GM12878 (cell line): ENCODE results near the gene HS3ST5. TPM values are rescaled to one million over a fixed set of nuclear protein-coding genes. Genes with fewer than 3 reads are reported as not detected.

Source experiments
- ATAC-seq: fragments of 200-7000 bp; cut with Tn5 transposase; 3 replicates; pipeline ENCODE4 v1.9.1; 2020; ENCODE audit warnings: mild to moderate bottlenecking, moderate library complexity
- BruUV-seq: library from RNA; stranded (reverse); fragments of 400-500 nt; replicated peaks from 2 replicates; lab custom pipeline; 2021; lab: Mats Ljungman, UMichigan
- CTCF ChIA-PET: fragments of 300-600 bp; sonication (Branson Sonifier 250); formaldehyde crosslinking; extraction: SDS; loops from one replicate; lab custom pipeline; 2021; ENCODE audit warnings: inconsistent platforms; lab: Yijun Ruan, JAX
- POLR2A ChIA-PET: fragments of 350-600 bp; formaldehyde crosslinking; extraction: SDS; loops from one replicate; lab custom pipeline; 2021; ENCODE audit warnings: inconsistent platforms; lab: Charles Lee
- RAD21 ChIA-PET: fragments of 300-600 bp; sonication (Branson Sonifier 250); formaldehyde crosslinking; loops from one replicate; lab custom pipeline; 2023; ENCODE audit warnings: antibody characterized with exemption; ENCODE audit not compliant: unreplicated experiment; lab: Charles Lee
- SMC1A ChIA-PET: fragments of 300-600 bp; sonication (Branson Sonifier 250); formaldehyde crosslinking; loops from one replicate; lab custom pipeline; 2023; ENCODE audit not compliant: unreplicated experiment, uncharacterized antibody; lab: Charles Lee
- DNase-seq: peaks from one replicate; pipeline ENCODE4 v3.0.0-alpha.2; 2011; ENCODE audit warnings: low read depth, low spot score
- FAIRE-seq: peaks from 3 replicates; lab custom pipeline; 2011; peaks lifted over from hg19 to GRCh38; lab: Jason Lieb, UNC
- H2AFZ ChIP-seq: 2 replicates; pipeline ENCODE4 v1.6.0; 2011; ENCODE audit warnings: low read depth, low read length, control low read depth; ENCODE audit not compliant: control insufficient read depth
- H3K27ac ChIP-seq: 2 replicates; pipeline ENCODE4 v1.5.1; 2011; ENCODE audit warnings: control low read depth; ENCODE audit not compliant: control insufficient read depth, insufficient read depth
- H3K27me3 ChIP-seq, 2 experiments: replicated peaks in 1 of 2; 2 replicates each; pipeline versions ENCODE4 v1.6.0 to v1.6.1; 2011; ENCODE audit warnings: low read length in 1 of 2; ENCODE audit not compliant: control insufficient read depth in 2 of 2, insufficient read depth in 2 of 2
- H3K36me3 ChIP-seq, 2 experiments: 2 replicates each; pipeline ENCODE4 v1.5.1; 2011; ENCODE audit warnings: low read length in 1 of 2; ENCODE audit not compliant: control insufficient read depth in 2 of 2, insufficient read depth in 2 of 2
- H3K4me1 ChIP-seq: 2 replicates; pipeline ENCODE4 v1.6.1; 2011; ENCODE audit warnings: mild to moderate bottlenecking, low read length, moderate library complexity, mixed read lengths; ENCODE audit not compliant: control insufficient read depth, insufficient read depth
- H3K4me2 ChIP-seq: 2 replicates; pipeline ENCODE4 v1.6.0; 2011; ENCODE audit warnings: control low read depth; ENCODE audit not compliant: control insufficient read depth, insufficient read depth
- H3K4me3 ChIP-seq: fragments of 200-600 bp; sonication (generic); 2 replicates; pipeline ENCODE4 v1.5.1; 2016
- H3K79me2 ChIP-seq: 2 replicates; pipeline ENCODE4 v1.6.0; 2011; ENCODE audit warnings: low read length; ENCODE audit not compliant: control insufficient read depth, insufficient read depth
- H3K9ac ChIP-seq: 2 replicates; pipeline ENCODE4 v1.8.0; 2011; ENCODE audit warnings: low read length, control low read depth, mixed read lengths; ENCODE audit not compliant: control insufficient read depth, insufficient read depth
- H3K9me3 ChIP-seq: replicated peaks from 3 replicates; pipeline ENCODE4 v1.5.1; 2011; ENCODE audit warnings: mild to moderate bottlenecking, low read length; ENCODE audit not compliant: control insufficient read depth, insufficient read depth
- H4K20me1 ChIP-seq: 2 replicates; pipeline ENCODE4 v1.6.0; 2011; ENCODE audit not compliant: control insufficient read depth, insufficient read depth
- BACH1 ChIP-seq: fragments of 450-650 bp; IDR thresholded peaks from 2 replicates; pipeline ENCODE4 v1.6.1; 2017; ENCODE audit warnings: mild to moderate bottlenecking, borderline replicate concordance
- BRCA1 ChIP-seq: IDR thresholded peaks from 2 replicates; pipeline ENCODE4 v1.6.1; 2011; ENCODE audit warnings: low read depth, low read length, improper control_type of control experiment
- CBFB ChIP-seq: IDR thresholded peaks from 2 replicates; pipeline ENCODE4 v1.6.1; 2016; ENCODE audit warnings: antibody characterized with exemption, low read depth
- EED ChIP-seq: sonication (generic); IDR thresholded peaks from 2 replicates; pipeline ENCODE4 v1.6.1; 2016; ENCODE audit warnings: antibody characterized with exemption, low read depth
- FOS ChIP-seq: IDR thresholded peaks from 3 replicates; pipeline ENCODE4 v1.6.1; 2011; ENCODE audit warnings: borderline replicate concordance; ENCODE audit not compliant: insufficient read length; ENCODE audit errors: extremely low read depth
- FOXM1 ChIP-seq: IDR thresholded peaks from 2 replicates; pipeline ENCODE4 v1.6.1; 2012; ENCODE audit warnings: low read depth, mild to moderate bottlenecking, inconsistent platforms, low read length, moderate library complexity
- GATAD2B ChIP-seq: fragments of 450-650 bp; conservative IDR thresholded peaks from 2 replicates; pipeline ENCODE4 v1.6.1; 2017; ENCODE audit warnings: low read depth, mild to moderate bottlenecking, moderate library complexity
- MYB ChIP-seq: fragments of 150-350 bp; IDR thresholded peaks from 2 replicates; pipeline ENCODE4 v1.6.1; 2014; ENCODE audit warnings: mild to moderate bottlenecking, low read depth, low read length, borderline replicate concordance
- NFXL1 ChIP-seq: fragments of 450-650 bp; IDR thresholded peaks from 2 replicates; pipeline ENCODE4 v1.6.1; 2017; ENCODE audit warnings: antibody characterized with exemption, mild to moderate bottlenecking, borderline replicate concordance
- NFYA ChIP-seq: IDR thresholded peaks from 2 replicates; pipeline ENCODE4 v1.6.1; 2011; ENCODE audit warnings: low read depth, mild to moderate bottlenecking, low read length, improper control_type of control experiment, borderline replicate concordance
- NR2F1 ChIP-seq: fragments of 450-650 bp; conservative IDR thresholded peaks from 2 replicates; pipeline ENCODE4 v1.6.1; 2017; ENCODE audit warnings: mild to moderate bottlenecking
- POLR2A ChIP-seq: IDR thresholded peaks from 2 replicates; pipeline ENCODE4 v1.6.1; 2011; ENCODE audit warnings: low read depth, mild to moderate bottlenecking, low read length
- SIX5 ChIP-seq: IDR thresholded peaks from 2 replicates; pipeline ENCODE4 v1.6.1; 2011; ENCODE audit warnings: mild to moderate bottlenecking, low read depth, low read length, moderate library complexity; ENCODE audit not compliant: severe bottlenecking
- SMARCA5 ChIP-seq: fragments of 450-650 bp; IDR thresholded peaks from 2 replicates; pipeline ENCODE4 v1.6.1; 2017; ENCODE audit warnings: mild to moderate bottlenecking
- SUPT20H ChIP-seq: IDR thresholded peaks from 2 replicates; pipeline ENCODE4 v1.6.1; 2011; ENCODE audit warnings: low read depth, mild to moderate bottlenecking, low read length, moderate library complexity, borderline replicate concordance; ENCODE audit not compliant: control insufficient read depth
- WGBS: methylation state at CpG from one replicate; pipeline ENCODE4 v1.1.6; 2016; ENCODE audit warnings: low lambda C conversion rate; ENCODE audit not compliant: insufficient replicate concordance, insufficient coverage; ENCODE audit errors: missing lambda C conversion rate; 5-methylcytosine and 5-hydroxymethylcytosine counted together
- in situ Hi-C: fragments of 300-500 bp; cut with MboI; formaldehyde crosslinking; loops from 9 replicates; pipeline ENCODE4 v1.14.3; 2018; ENCODE audit warnings: mixed read lengths
- intact Hi-C: fragments of 100-400 bp; cut with micrococcal nuclease; formaldehyde crosslinking; loops from one replicate; pipeline ENCODE4 v1.14.2; 2022; ENCODE audit not compliant: unreplicated experiment
- polyA plus RNA-seq, 11 experiments: library from polyadenylated mRNA; depleted of rRNA in 4 of 11; unstranded in 6 of 11; stranded (reverse) in 5 of 11; fragments of >200 nt; fragmentation: Nextera tagmentation in 4 of 11; fragmentation: Illumina TruSeq in 1 of 11; extraction: Ambion mirVana in 4 of 11; extraction: Trizol in 1 of 11; gene quantifications; 1 replicate in 1 of 11; 2 replicates in 10 of 11; pipeline versions ENCODE4 v1.2.1 to v1.2.3, GENCODE V29; 2011 to 2016; ENCODE audit warnings: inconsistent platforms in 2 of 11, missing spikeins in 2 of 11, low read depth in 1 of 11
- total RNA-seq, 4 experiments: library from RNA; depleted of rRNA in 3 of 4; stranded (reverse); fragments of >200 nt in 3 of 4; fragmentation: Illumina TruSeq in 1 of 4; extraction: Trizol in 1 of 4; gene quantifications; 2 replicates each; pipeline versions ENCODE4 v1.2.1 to v1.2.3, GENCODE V29; 2013 to 2021
- TF ChIP-seq, protein P1 (sequence below): fragments of 450-650 bp; IDR thresholded peaks from 2 replicates; pipeline ENCODE4 v1.6.1; 2017; ENCODE audit warnings: antibody characterized with exemption, mild to moderate bottlenecking, moderate library complexity
- TF ChIP-seq, protein P2 (sequence below): IDR thresholded peaks from 2 replicates; pipeline ENCODE4 v1.6.1; 2012; ENCODE audit warnings: low read length, inconsistent platforms
- TF ChIP-seq, protein P3 (sequence below): fragments of 450-650 bp; IDR thresholded peaks from 2 replicates; pipeline ENCODE4 v1.6.1; 2018; ENCODE audit warnings: mild to moderate bottlenecking, low read depth, moderate library complexity; ENCODE audit not compliant: partially characterized antibody

Gene HS3ST5
- total and polyA plus RNA-seq, 10 of the 15 experiments (the other 5 are each of a cell fraction or from before 2014, with no cell fraction given) = 0.04 TPM; not detected in 9

DNA sequence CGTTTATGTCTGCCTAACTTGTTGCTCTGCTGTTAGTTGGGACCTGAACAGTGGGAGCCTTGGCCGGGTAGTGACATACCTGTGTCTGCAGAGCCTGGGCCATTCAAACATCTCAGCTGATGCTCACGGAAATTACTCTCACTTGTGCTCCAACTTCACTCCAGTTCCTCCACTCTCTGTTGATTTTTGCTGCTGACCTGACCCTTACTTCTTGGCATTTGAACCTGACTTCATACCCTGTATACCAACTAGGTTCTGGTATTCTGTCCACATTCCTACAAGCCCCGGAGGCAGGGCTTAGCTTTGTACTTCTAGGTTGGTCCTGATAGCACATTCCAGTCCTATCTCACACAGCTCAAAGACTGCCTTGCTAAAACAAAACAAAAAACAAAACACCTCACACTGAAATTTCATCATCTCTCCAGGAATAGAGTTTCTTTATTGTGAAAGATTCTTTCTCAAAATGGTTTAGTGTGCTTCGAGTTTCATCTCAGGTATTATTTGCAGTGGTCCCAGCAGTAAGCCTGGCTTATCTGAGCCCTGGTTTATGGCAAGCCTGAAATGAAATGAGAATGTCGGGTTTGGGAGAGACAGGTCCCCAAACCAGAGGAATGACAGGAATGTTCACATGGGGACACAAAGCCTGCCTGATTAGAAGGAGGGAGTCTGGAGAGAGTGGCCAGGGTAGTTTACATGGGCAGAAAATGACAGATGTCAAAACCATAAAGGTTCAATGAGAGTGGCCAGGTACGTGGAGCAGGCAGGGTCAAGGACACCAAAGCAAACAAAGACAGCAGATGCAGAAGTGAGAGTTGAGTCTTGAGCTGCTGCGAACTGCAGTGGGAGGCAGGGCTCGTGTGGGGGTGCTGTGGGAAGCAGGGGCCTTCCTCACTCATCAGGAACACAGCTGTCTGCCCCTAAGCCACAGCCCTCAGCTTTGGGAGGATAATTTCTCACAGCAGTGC lies 197.7 kb downstream of the HS3ST5 start:
- TF ChIP-seq SIX5 (no peak), POLR2A (no peak), BRCA1 (no peak), NFYA (no peak), SMARCA5 (no peak), MYB (no peak), GATAD2B (no peak), CBFB (no peak), SUPT20H (no peak), FOXM1 (no peak), EED (no peak), NFXL1 (no peak), NR2F1 (no peak), BACH1 (no peak), FOS (no peak)
- TF ChIP-seq, protein P1, sequence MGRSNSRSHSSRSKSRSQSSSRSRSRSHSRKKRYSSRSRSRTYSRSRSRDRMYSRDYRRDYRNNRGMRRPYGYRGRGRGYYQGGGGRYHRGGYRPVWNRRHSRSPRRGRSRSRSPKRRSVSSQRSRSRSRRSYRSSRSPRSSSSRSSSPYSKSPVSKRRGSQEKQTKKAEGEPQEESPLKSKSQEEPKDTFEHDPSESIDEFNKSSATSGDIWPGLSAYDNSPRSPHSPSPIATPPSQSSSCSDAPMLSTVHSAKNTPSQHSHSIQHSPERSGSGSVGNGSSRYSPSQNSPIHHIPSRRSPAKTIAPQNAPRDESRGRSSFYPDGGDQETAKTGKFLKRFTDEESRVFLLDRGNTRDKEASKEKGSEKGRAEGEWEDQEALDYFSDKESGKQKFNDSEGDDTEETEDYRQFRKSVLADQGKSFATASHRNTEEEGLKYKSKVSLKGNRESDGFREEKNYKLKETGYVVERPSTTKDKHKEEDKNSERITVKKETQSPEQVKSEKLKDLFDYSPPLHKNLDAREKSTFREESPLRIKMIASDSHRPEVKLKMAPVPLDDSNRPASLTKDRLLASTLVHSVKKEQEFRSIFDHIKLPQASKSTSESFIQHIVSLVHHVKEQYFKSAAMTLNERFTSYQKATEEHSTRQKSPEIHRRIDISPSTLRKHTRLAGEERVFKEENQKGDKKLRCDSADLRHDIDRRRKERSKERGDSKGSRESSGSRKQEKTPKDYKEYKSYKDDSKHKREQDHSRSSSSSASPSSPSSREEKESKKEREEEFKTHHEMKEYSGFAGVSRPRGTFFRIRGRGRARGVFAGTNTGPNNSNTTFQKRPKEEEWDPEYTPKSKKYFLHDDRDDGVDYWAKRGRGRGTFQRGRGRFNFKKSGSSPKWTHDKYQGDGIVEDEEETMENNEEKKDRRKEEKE = no peak
- TF ChIP-seq, protein P2, sequence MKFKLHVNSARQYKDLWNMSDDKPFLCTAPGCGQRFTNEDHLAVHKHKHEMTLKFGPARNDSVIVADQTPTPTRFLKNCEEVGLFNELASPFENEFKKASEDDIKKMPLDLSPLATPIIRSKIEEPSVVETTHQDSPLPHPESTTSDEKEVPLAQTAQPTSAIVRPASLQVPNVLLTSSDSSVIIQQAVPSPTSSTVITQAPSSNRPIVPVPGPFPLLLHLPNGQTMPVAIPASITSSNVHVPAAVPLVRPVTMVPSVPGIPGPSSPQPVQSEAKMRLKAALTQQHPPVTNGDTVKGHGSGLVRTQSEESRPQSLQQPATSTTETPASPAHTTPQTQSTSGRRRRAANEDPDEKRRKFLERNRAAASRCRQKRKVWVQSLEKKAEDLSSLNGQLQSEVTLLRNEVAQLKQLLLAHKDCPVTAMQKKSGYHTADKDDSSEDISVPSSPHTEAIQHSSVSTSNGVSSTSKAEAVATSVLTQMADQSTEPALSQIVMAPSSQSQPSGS = no peak
- TF ChIP-seq, protein P3, sequence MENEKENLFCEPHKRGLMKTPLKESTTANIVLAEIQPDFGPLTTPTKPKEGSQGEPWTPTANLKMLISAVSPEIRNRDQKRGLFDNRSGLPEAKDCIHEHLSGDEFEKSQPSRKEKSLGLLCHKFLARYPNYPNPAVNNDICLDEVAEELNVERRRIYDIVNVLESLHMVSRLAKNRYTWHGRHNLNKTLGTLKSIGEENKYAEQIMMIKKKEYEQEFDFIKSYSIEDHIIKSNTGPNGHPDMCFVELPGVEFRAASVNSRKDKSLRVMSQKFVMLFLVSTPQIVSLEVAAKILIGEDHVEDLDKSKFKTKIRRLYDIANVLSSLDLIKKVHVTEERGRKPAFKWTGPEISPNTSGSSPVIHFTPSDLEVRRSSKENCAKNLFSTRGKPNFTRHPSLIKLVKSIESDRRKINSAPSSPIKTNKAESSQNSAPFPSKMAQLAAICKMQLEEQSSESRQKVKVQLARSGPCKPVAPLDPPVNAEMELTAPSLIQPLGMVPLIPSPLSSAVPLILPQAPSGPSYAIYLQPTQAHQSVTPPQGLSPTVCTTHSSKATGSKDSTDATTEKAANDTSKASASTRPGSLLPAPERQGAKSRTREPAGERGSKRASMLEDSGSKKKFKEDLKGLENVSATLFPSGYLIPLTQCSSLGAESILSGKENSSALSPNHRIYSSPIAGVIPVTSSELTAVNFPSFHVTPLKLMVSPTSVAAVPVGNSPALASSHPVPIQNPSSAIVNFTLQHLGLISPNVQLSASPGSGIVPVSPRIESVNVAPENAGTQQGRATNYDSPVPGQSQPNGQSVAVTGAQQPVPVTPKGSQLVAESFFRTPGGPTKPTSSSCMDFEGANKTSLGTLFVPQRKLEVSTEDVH = no peak
- Histone ChIP-seq H3K36me3 (no peaks in the 10 kb centered on the region), H3K4me2 (no peak overlapping the region), H3K4me1 (no peaks in the 10 kb centered on the region), H3K79me2 (no peaks in the 10 kb centered on the region), H3K27me3 (no peaks in the 10 kb centered on the region), H2AFZ (no peak overlapping the region), H3K4me3 (no peak overlapping the region), H4K20me1 (no peaks in the 10 kb centered on the region), H3K9me3 (no peaks in the 10 kb centered on the region), H3K9ac (no peak overlapping the region), H3K27ac (no peak overlapping the region)
- 4% methylated on average over 9 of the region's 9 CpGs for WGBS
- no peak for DNase-seq
- BruUV-seq = no TSS peak
- in situ Hi-C loops (no loop called here), intact Hi-C loops (no loop called here)
- ChIA-PET CTCF (no interaction called here), POLR2A (no interaction called here), SMC1A (interaction anchor here (1.4 kb wide), 1 partner anchor 11 kb away, joined by 3 read pairs; no protein-coding TSS in a partner anchor), RAD21 (no interaction called here)
- no peak for ATAC-seq
- FAIRE-seq = no peak
